Measurements from ENCODE around the gene WDR18. TPM values are rescaled to one million over a fixed set of nuclear protein-coding genes. Genes with fewer than 3 reads are reported as not detected.
A peak's percentile ranks its signal among the peaks of the same experiment; 100 is the strongest.

Gene WDR18
- total RNA-seq, 1 donor from 2014 or later: 65.4 TPM

- DNase-seq (ENCODE audit: extremely low spot score, unreplicated experiment): peak; percentile 69
- Mint-ChIP-seq H3K36me3 (no peaks in the 10 kb centered on the region), H3K9me3 (no peaks in the 10 kb centered on the region), H3K4me3 (no peak overlapping the region), H3K4me1 (ENCODE audit: unreplicated experiment) (no peaks in the 10 kb centered on the region), H3K27me3 (no peaks in the 10 kb centered on the region), H3K27ac (no peak overlapping the region)
- TF ChIP-seq, protein P1, sequence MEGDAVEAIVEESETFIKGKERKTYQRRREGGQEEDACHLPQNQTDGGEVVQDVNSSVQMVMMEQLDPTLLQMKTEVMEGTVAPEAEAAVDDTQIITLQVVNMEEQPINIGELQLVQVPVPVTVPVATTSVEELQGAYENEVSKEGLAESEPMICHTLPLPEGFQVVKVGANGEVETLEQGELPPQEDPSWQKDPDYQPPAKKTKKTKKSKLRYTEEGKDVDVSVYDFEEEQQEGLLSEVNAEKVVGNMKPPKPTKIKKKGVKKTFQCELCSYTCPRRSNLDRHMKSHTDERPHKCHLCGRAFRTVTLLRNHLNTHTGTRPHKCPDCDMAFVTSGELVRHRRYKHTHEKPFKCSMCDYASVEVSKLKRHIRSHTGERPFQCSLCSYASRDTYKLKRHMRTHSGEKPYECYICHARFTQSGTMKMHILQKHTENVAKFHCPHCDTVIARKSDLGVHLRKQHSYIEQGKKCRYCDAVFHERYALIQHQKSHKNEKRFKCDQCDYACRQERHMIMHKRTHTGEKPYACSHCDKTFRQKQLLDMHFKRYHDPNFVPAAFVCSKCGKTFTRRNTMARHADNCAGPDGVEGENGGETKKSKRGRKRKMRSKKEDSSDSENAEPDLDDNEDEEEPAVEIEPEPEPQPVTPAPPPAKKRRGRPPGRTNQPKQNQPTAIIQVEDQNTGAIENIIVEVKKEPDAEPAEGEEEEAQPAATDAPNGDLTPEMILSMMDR (conservative IDR thresholded peaks at IDR 0.05): no peak
Observed at GRCh38 chr19:947707-948539, 36.2 kb upstream of the WDR18 start.

DNA sequence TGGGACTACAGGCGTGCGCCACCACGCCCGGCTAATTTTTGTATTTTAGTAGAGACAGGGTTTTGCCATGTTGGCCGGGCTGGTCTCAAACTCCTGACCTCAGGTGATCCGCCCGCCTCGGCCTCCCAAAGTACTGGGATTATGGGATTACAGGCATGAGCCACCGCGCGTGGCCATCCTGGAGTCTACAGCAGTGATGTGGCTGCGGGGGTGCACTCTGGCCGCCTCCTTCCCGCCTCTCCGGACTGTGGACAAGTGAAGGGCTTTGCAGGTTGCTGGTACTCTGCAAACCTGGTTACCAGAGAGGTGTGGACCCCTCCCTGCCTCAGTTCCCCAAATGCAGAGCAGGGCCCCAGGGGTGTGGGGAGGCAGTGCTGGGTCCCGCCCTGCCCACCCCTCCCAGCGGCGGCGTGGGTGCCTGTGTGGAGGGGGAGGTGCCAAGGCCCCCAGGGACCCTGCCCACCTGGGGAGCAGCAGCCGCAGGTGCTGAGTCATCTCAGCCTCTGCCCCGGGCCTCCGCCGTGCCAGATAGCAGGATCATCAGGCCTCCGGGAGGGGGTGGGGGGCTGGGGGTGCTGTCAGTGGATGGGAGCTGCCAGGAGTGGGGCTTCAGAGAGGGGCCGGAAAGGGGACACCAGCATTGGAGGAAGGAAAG lies 35.2 kb upstream of the WDR18 start:
- peaks cover 6% of the 10 kb centered on the region for H3K4me1 Mint-ChIP-seq (ENCODE audit: unreplicated experiment)
- H3K4me3 Mint-ChIP-seq: no peak overlapping the region
- no peaks in the 10 kb centered on the region for H3K27me3 Mint-ChIP-seq
- DNase-seq (ENCODE audit: extremely low spot score, unreplicated experiment): peak; percentile 64
- H3K9me3 Mint-ChIP-seq: no peaks in the 10 kb centered on the region
- no peak overlapping the region for H3K27ac Mint-ChIP-seq
- TF ChIP-seq, protein P1 (conservative IDR thresholded peaks at IDR 0.05): no peak
- no peaks in the 10 kb centered on the region for H3K36me3 Mint-ChIP-seq

- peak overlapping the region; percentile 81 for H3K27ac Mint-ChIP-seq
- no peak for DNase-seq (ENCODE audit: extremely low spot score, unreplicated experiment)
- no peaks in the 10 kb centered on the region for H3K9me3 Mint-ChIP-seq
- H3K36me3 Mint-ChIP-seq: no peaks in the 10 kb centered on the region
- H3K4me1 Mint-ChIP-seq (ENCODE audit: unreplicated experiment): peaks cover 6% of the 10 kb centered on the region
- TF ChIP-seq, protein P1 (conservative IDR thresholded peaks at IDR 0.05): no peak
- peak overlapping the region; percentile 55 for H3K4me3 Mint-ChIP-seq
- no peaks in the 10 kb centered on the region for H3K27me3 Mint-ChIP-seq
Observed at GRCh38 chr19:950352-951066, 33.6 kb upstream of the WDR18 start.

DNA sequence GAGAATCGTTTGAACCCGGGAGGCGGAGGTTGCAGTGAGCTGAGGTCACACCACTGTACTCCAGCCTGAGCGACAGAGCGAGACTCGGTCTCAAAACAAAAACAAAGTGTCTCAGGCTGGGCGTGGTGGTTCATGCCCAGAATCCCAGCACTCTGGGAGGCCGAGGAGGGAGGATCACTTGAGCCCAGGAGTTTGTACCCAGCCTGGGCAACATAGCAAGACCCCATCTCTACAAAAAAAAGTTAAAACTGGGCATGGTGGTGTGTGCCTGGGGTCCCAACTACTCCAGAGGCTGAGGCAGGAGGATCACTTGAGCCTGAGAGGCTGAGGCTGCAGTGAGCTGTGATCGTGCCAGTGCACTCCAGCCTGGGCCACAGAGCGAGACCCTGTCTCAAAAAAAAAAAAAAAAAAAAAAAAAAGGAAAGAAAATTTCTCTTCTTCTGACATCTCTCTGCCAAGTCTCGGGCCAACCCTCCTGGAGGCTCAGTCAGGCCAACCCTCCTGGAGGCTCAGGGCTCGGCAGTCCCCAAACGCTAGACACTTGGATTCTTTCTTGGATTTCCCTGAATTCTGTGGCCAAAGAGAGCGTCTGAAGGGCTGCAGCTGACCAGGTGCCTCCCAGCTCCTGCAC lies 32.0 kb upstream of the WDR18 start:
- Mint-ChIP-seq H3K27ac (peak overlapping the region; percentile 90), H3K4me3 (peak overlapping the region; percentile 74), H3K36me3 (no peaks in the 10 kb centered on the region), H3K27me3 (no peaks in the 10 kb centered on the region), H3K9me3 (no peaks in the 10 kb centered on the region), H3K4me1 (ENCODE audit: unreplicated experiment) (peaks cover 13% of the 10 kb centered on the region)
- no peak for DNase-seq (ENCODE audit: extremely low spot score, unreplicated experiment)
- TF ChIP-seq, protein P1 (conservative IDR thresholded peaks at IDR 0.05): no peak

GRCh38 chr19:952680-953444 lies 31.3 kb upstream of the WDR18 start:
- peak overlapping the region; percentile 93 for H3K27ac Mint-ChIP-seq
- no peaks in the 10 kb centered on the region for H3K36me3 Mint-ChIP-seq
- no peaks in the 10 kb centered on the region for H3K27me3 Mint-ChIP-seq
- peaks cover 13% of the 10 kb centered on the region for H3K4me1 Mint-ChIP-seq (ENCODE audit: unreplicated experiment)
- TF ChIP-seq, protein P1 (conservative IDR thresholded peaks at IDR 0.05): no peak
- H3K4me3 Mint-ChIP-seq: peak overlapping the region; percentile 79
- DNase-seq (ENCODE audit: extremely low spot score, unreplicated experiment): peak; percentile 73
- no peaks in the 10 kb centered on the region for H3K9me3 Mint-ChIP-seq
